Gastroesophageal sphincter (tissue), 4 donors: Measurements from ENCODE around the gene MYH11. TPM values are rescaled to one million over a fixed set of nuclear protein-coding genes. Genes with fewer than 3 reads are reported as not detected.

ENCODE experiments used
- ATAC-seq: fragments of 150-250 bp; one replicate; pipeline ENCODE4 v1.9.1; 2016; ENCODE audit warnings: mild to moderate bottlenecking, moderate library complexity
- H3K27ac ChIP-seq, 4 donors: fragments of 200-600 bp; sonication (generic) in 3 of 4; 1 replicate in 3 of 4; 2 replicates in 1 of 4; pipeline ENCODE4 v1.5.1; 2016 to 2019
- H3K27me3 ChIP-seq: fragments of 200-600 bp; sonication (generic); one replicate; pipeline ENCODE4 v1.5.1; 2019
- H3K36me3 ChIP-seq, 2 donors: fragments of 200-600 bp; sonication (generic); one replicate each; pipeline ENCODE4 v1.5.1; 2019; ENCODE audit warnings: control low read depth in 1 of 2
- H3K4me1 ChIP-seq, 3 donors: fragments of 200-600 bp; sonication (generic); 1 replicate in 2 of 3; 2 replicates in 1 of 3; pipeline ENCODE4 v1.5.1; 2016 to 2019; ENCODE audit warnings: control low read depth in 2 of 3
- H3K4me3 ChIP-seq, 2 donors: fragments of 200-600 bp; sonication (generic); one replicate each; pipeline ENCODE4 v1.5.1; 2019; ENCODE audit warnings: mild to moderate bottlenecking in 1 of 2, moderate library complexity in 1 of 2
- H3K9me3 ChIP-seq, 3 donors: fragments of 200-600 bp; sonication (generic); one replicate each; pipeline ENCODE4 v1.5.1; 2017 to 2019; ENCODE audit warnings: control low read depth in 2 of 3
- CTCF ChIP-seq, 4 experiments: fragments of 200-600 bp in 2 of 4; fragments of 450-650 bp in 2 of 4; sonication (generic) in 1 of 4; IDR thresholded peaks; one replicate each; pipeline ENCODE4 v1.5.1; 2017 to 2019; ENCODE audit warnings: antibody characterized with exemption in 4 of 4, mild to moderate bottlenecking in 2 of 4, moderate library complexity in 2 of 4
- EP300 ChIP-seq: sonication (generic); formaldehyde crosslinking; IDR thresholded peaks from one replicate; pipeline ENCODE4 v1.6.1; 2017; ENCODE audit warnings: antibody characterized with exemption, mild to moderate bottlenecking
- POLR2A ChIP-seq, 2 donors: fragments of 450-650 bp; IDR thresholded peaks; one replicate each; pipeline ENCODE4 v1.6.1; 2017; ENCODE audit warnings: antibody characterized with exemption in 2 of 2, mild to moderate bottlenecking in 2 of 2, moderate library complexity in 1 of 2
- POLR2AphosphoS5 ChIP-seq: sonication (generic); formaldehyde crosslinking; IDR thresholded peaks from one replicate; pipeline ENCODE4 v1.6.1; 2017; ENCODE audit warnings: antibody characterized with exemption
- WGBS, 2 donors: methylation state at CpG; one replicate each; pipeline ENCODE4 v1.1.5; 2018; ENCODE audit warnings: low coverage in 1 of 2; 5-methylcytosine and 5-hydroxymethylcytosine counted together
- total RNA-seq, 4 donors: library from RNA; depleted of rRNA; stranded (reverse); fragments of >200 nt; gene quantifications; one replicate each; pipeline ENCODE4 v1.1.0, GENCODE V29; 2016

Gene MYH11
- total RNA-seq, 4 donors from 2014 or later = 7,231 to 23,237 (median 11,307) TPM

GRCh38 chr16:15886078-15886477 lies 29.2 kb upstream of the MYH11 start:
- H3K4me3 ChIP-seq = no peak overlapping the region
- 10 to 71% methylated on average over 1 of the region's 1 CpG for WGBS, 2 donors
- peak overlapping the region in 3 of 4 donors; percentile 2 to 34 (median 26) for H3K27ac ChIP-seq

DNA sequence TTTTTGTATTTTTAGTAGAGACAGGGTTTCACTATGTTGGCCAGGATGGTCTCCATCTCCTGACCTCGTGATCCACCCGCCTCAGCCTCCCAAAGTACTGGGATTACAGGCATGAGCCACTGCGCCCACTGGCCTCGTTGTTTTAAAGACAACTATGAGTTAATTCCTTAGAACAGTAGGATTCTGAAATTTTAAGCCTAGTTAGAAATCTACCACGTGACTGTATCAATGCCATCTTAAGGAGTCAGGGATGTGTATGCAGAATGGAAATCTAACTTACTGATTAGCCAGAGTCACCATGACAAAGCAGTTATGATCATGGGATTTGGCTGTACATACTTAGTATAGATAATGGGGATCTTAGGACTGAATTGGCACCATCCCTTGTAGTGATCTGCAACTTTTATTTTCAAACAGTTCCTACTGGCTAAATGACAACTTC lies 28.8 kb upstream of the MYH11 start:
- peaks cover 2 to 63% (median 12%) of the 10 kb centered on the region in 3 donors for H3K4me1 ChIP-seq
- no peak overlapping the region for H3K4me3 ChIP-seq
- WGBS, 2 donors = 77 to 79% methylated on average over 3 of the region's 5 CpGs
- H3K27me3 ChIP-seq = no peaks in the 10 kb centered on the region
- no peak for TF ChIP-seq POLR2AphosphoS5
- TF ChIP-seq CTCF (IDR thresholded peaks at IDR 0.05) = no peak
- no peak for TF ChIP-seq POLR2A (IDR thresholded peaks at IDR 0.05)
- TF ChIP-seq EP300 = no peak
- peak overlapping the region in 3 of 4 donors; percentile 26 to 41 (median 34) for H3K27ac ChIP-seq
- H3K36me3 ChIP-seq = peaks cover 0 to 30% of the 10 kb centered on the region in 2 donors
- ATAC-seq = no peak
- no peaks in the 10 kb centered on the region for H3K9me3 ChIP-seq

More at GRCh38 chr16:15886078-15886477, 29.2 kb upstream of the MYH11 start:
- H3K27me3 ChIP-seq = no peaks in the 10 kb centered on the region
- no peak for ATAC-seq
- H3K36me3 ChIP-seq = peaks cover 0 to 26% of the 10 kb centered on the region in 2 donors
- no peaks in the 10 kb centered on the region for H3K9me3 ChIP-seq
- H3K4me1 ChIP-seq = peaks cover 2 to 61% (median 12%) of the 10 kb centered on the region in 3 donors
- no peak for TF ChIP-seq CTCF (IDR thresholded peaks at IDR 0.05)
- TF ChIP-seq EP300 = no peak

- no peak overlapping the region for H3K27ac ChIP-seq
- H3K9me3 ChIP-seq = no peaks in the 10 kb centered on the region
- no peak overlapping the region for H3K4me3 ChIP-seq
- 94 to 100% methylated on average over 2 to 3 of the region's 3 CpGs for WGBS, 2 donors
- no peak for TF ChIP-seq POLR2A (IDR thresholded peaks at IDR 0.05)
- TF ChIP-seq POLR2AphosphoS5 = no peak
- TF ChIP-seq CTCF (IDR thresholded peaks at IDR 0.05) = no peak
- no peak for TF ChIP-seq EP300
- H3K27me3 ChIP-seq = no peaks in the 10 kb centered on the region
- H3K36me3 ChIP-seq = peaks cover 0 to 42% of the 10 kb centered on the region in 2 donors
- no peak for ATAC-seq
- H3K4me1 ChIP-seq = peaks cover 0 to 69% (median 6%) of the 10 kb centered on the region in 3 donors
These were observed 25.7 kb upstream of the MYH11 start for GRCh38 chr16:15882563-15882962.

GRCh38 chr16:15881794-15882379 lies 25.1 kb upstream of the MYH11 start:
- H3K27ac ChIP-seq = no peak overlapping the region
- no peak for TF ChIP-seq POLR2AphosphoS5
- TF ChIP-seq POLR2A (IDR thresholded peaks at IDR 0.05) = no peak
- no peak for TF ChIP-seq EP300
- TF ChIP-seq CTCF (IDR thresholded peaks at IDR 0.05) = no peak
- no peaks in the 10 kb centered on the region for H3K9me3 ChIP-seq
- H3K27me3 ChIP-seq = no peaks in the 10 kb centered on the region
- H3K4me1 ChIP-seq = peaks cover 0 to 63% (median 0%) of the 10 kb centered on the region in 3 donors
- H3K36me3 ChIP-seq = peaks cover 0 to 44% of the 10 kb centered on the region in 2 donors
- 85 to 97% methylated on average over 4 to 5 of the region's 13 CpGs for WGBS, 2 donors
- no peak for ATAC-seq
- no peak overlapping the region for H3K4me3 ChIP-seq
